Osteocyte (in vitro differentiated cells): Measurements from ENCODE around the gene ZNF609. TPM values are rescaled to one million over a fixed set of nuclear protein-coding genes. Genes with fewer than 3 reads are reported as not detected.

Source experiments
- DNase-seq: peaks from one replicate; pipeline ENCODE4 v3.0.0; 2021; ENCODE audit warnings: mixed read lengths; ENCODE audit not compliant: unreplicated experiment; ENCODE audit errors: extremely low spot score
- H3K27ac Mint-ChIP-seq: one replicate; pipeline ENCODE4 v1.8.0; 2021; ENCODE audit warnings: mild to moderate bottlenecking, mixed read lengths; ENCODE audit not compliant: unreplicated experiment
- H3K27me3 Mint-ChIP-seq: one replicate; pipeline ENCODE4 v1.8.0; 2021; ENCODE audit warnings: mixed read lengths; ENCODE audit not compliant: unreplicated experiment
- H3K36me3 Mint-ChIP-seq: one replicate; pipeline ENCODE4 v1.8.0; 2021; ENCODE audit warnings: mixed read lengths; ENCODE audit not compliant: unreplicated experiment
- H3K4me1 Mint-ChIP-seq: one replicate; pipeline ENCODE4 v1.8.0; 2021; ENCODE audit warnings: mixed read lengths; ENCODE audit not compliant: unreplicated experiment
- H3K4me3 Mint-ChIP-seq: one replicate; pipeline ENCODE4 v1.8.0; 2021; ENCODE audit warnings: mild to moderate bottlenecking, moderate library complexity, mixed read lengths; ENCODE audit not compliant: unreplicated experiment
- H3K9me3 Mint-ChIP-seq: one replicate; pipeline ENCODE4 v1.8.0; 2021; ENCODE audit warnings: mixed read lengths; ENCODE audit not compliant: unreplicated experiment
- CTCF ChIP-seq: fragments of 200-600 bp; sonication (generic); IDR thresholded peaks from 2 replicates; pipeline ENCODE4 v1.5.0; 2021; ENCODE audit warnings: antibody characterized with exemption, mild to moderate bottlenecking, moderate library complexity
- total RNA-seq: library from RNA; stranded (reverse); gene quantifications from 2 replicates; pipeline ENCODE4 v1.2.1, GENCODE V29; 2021

The ZNF609 gene
- total RNA-seq, 1 donor from 2014 or later = 31.7 TPM

- DNase-seq = no peak
- peak; percentile 52 for TF ChIP-seq CTCF
- Mint-ChIP-seq H3K4me3 (no peak overlapping the region), H3K36me3 (peaks cover 39% of the 10 kb centered on the region), H3K4me1 (peaks cover 18% of the 10 kb centered on the region), H3K9me3 (no peaks in the 10 kb centered on the region), H3K27ac (peak overlapping the region; percentile 34), H3K27me3 (no peaks in the 10 kb centered on the region)
Measured at GRCh38 chr15:64426845-64427465, 33.4 kb upstream of the ZNF609 start.

- Mint-ChIP-seq H3K27ac (no peak overlapping the region), H3K9me3 (no peaks in the 10 kb centered on the region), H3K27me3 (no peaks in the 10 kb centered on the region), H3K36me3 (peaks cover 30% of the 10 kb centered on the region), H3K4me1 (peaks cover 18% of the 10 kb centered on the region), H3K4me3 (no peak overlapping the region)
- no peak for DNase-seq
- no peak for TF ChIP-seq CTCF
Measured at GRCh38 chr15:64429448-64429847, 30.9 kb upstream of the ZNF609 start.

- TF ChIP-seq CTCF = no peak
- DNase-seq = no peak
- H3K36me3 Mint-ChIP-seq = peaks cover 30% of the 10 kb centered on the region
- H3K27ac Mint-ChIP-seq = peak overlapping the region; percentile 56
- H3K4me1 Mint-ChIP-seq = peaks cover 18% of the 10 kb centered on the region
- no peaks in the 10 kb centered on the region for H3K9me3 Mint-ChIP-seq
- no peaks in the 10 kb centered on the region for H3K27me3 Mint-ChIP-seq
- H3K4me3 Mint-ChIP-seq = no peak overlapping the region
Measured at GRCh38 chr15:64430000-64430735, 30.2 kb upstream of the ZNF609 start.

GRCh38 chr15:64437982-64438381 is 22.4 kb upstream of the ZNF609 start:
- Mint-ChIP-seq H3K27me3 (no peaks in the 10 kb centered on the region), H3K4me1 (peaks cover 1% of the 10 kb centered on the region), H3K27ac (no peak overlapping the region), H3K9me3 (no peaks in the 10 kb centered on the region), H3K36me3 (peaks cover 27% of the 10 kb centered on the region), H3K4me3 (no peak overlapping the region)
- TF ChIP-seq CTCF = no peak
- no peak for DNase-seq

GRCh38 chr15:64438653-64439447 is 21.5 kb upstream of the ZNF609 start:
- no peak for TF ChIP-seq CTCF
- no peak for DNase-seq
- H3K27me3 Mint-ChIP-seq = no peaks in the 10 kb centered on the region
- H3K4me1 Mint-ChIP-seq = peaks cover 7% of the 10 kb centered on the region
- H3K27ac Mint-ChIP-seq = no peak overlapping the region
- no peak overlapping the region for H3K4me3 Mint-ChIP-seq
- no peaks in the 10 kb centered on the region for H3K9me3 Mint-ChIP-seq
- peaks cover 23% of the 10 kb centered on the region for H3K36me3 Mint-ChIP-seq
